DND-41 (cell line): ENCODE results near the gene GPR39.

Source experiments
- EZH2 ChIP-seq: IDR thresholded peaks from 3 replicates; pipeline ENCODE4 v1.6.1; 2012; ENCODE audit warnings: borderline replicate concordance, low read depth, mild to moderate bottlenecking, moderate library complexity, low read length, inconsistent platforms; ENCODE audit not compliant: severe bottlenecking
- TF ChIP-seq, protein P1 (sequence below): IDR thresholded peaks from 2 replicates; pipeline ENCODE4 v1.5.1; 2012; ENCODE audit warnings: borderline replicate concordance, low read length, moderate library complexity, mild to moderate bottlenecking; ENCODE audit not compliant: poor library complexity, severe bottlenecking; ENCODE audit errors: extremely low read depth

DNA sequence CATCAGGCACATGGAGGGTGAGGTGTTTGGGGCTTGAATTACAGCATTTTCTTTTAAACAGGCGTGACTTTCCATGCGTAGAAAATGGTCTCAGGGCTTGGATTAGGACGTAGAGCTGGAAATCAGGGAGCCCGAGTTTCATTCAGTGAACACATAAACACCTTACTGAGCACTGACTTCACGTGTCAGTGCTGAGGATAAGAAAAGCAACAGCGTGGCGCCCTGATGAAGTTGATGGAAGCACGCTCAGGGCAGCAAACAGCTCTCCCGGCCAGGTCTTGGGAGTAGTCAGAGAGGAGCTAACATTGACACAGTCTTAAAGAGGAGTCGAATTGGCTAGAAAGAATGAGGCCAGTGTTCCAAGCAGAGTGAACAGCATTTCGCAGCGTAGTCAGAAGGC, 142.7 kb downstream of the GPR39 start:
- TF ChIP-seq, protein P1, sequence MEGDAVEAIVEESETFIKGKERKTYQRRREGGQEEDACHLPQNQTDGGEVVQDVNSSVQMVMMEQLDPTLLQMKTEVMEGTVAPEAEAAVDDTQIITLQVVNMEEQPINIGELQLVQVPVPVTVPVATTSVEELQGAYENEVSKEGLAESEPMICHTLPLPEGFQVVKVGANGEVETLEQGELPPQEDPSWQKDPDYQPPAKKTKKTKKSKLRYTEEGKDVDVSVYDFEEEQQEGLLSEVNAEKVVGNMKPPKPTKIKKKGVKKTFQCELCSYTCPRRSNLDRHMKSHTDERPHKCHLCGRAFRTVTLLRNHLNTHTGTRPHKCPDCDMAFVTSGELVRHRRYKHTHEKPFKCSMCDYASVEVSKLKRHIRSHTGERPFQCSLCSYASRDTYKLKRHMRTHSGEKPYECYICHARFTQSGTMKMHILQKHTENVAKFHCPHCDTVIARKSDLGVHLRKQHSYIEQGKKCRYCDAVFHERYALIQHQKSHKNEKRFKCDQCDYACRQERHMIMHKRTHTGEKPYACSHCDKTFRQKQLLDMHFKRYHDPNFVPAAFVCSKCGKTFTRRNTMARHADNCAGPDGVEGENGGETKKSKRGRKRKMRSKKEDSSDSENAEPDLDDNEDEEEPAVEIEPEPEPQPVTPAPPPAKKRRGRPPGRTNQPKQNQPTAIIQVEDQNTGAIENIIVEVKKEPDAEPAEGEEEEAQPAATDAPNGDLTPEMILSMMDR = no peak
- no peak for TF ChIP-seq EZH2
